ENCODE results near the gene PGK2.

DNA sequence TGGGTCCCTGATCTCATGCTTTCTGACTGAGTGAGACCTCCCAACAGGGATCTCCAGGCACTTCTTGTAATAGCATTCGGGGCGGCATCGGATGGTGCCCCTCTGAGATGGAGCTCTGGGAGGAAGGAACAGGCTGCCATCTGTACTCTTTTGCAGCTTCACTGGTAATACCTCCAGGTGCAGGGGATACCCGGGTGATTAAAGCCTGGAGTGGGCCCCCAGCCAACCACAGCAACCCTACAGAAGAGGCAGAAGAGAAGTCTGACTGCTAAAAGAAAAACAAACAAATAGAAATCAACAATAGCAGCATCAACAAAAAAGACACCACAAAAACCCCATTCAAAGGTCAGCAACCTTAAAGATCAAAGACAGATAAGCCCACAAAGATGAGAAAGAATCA, 19.1 kb upstream of the PGK2 start:
- TF ChIP-seq, protein P1, sequence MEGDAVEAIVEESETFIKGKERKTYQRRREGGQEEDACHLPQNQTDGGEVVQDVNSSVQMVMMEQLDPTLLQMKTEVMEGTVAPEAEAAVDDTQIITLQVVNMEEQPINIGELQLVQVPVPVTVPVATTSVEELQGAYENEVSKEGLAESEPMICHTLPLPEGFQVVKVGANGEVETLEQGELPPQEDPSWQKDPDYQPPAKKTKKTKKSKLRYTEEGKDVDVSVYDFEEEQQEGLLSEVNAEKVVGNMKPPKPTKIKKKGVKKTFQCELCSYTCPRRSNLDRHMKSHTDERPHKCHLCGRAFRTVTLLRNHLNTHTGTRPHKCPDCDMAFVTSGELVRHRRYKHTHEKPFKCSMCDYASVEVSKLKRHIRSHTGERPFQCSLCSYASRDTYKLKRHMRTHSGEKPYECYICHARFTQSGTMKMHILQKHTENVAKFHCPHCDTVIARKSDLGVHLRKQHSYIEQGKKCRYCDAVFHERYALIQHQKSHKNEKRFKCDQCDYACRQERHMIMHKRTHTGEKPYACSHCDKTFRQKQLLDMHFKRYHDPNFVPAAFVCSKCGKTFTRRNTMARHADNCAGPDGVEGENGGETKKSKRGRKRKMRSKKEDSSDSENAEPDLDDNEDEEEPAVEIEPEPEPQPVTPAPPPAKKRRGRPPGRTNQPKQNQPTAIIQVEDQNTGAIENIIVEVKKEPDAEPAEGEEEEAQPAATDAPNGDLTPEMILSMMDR (IDR thresholded peaks at IDR 0.05): no peak
- no peak for TF ChIP-seq POLR2A (IDR thresholded peaks at IDR 0.05)

Data from right lobe of liver (tissue), 4 donors.